Activated naive CD4-positive, alpha-beta T cell treated with anti-CD3 and anti-CD28 coated beads for 36 hours (primary cell): ENCODE results near the gene TRPV5. TPM values are rescaled to one million over a fixed set of nuclear protein-coding genes. Genes with fewer than 3 reads are reported as not detected.
"Not testable (repeated sequence)": the region's sequence is repeated elsewhere in the genome, so short reads cannot be mapped to it uniquely, and the experiment has no call there.

Source experiments
- CTCF ChIA-PET: fragments of 350-600 bp; sonication (Branson Sonifier 250); formaldehyde crosslinking; loops from one replicate; lab custom pipeline; 2021; ENCODE audit warnings: antibody characterized with exemption; lab: Charles Lee
- DNase-seq: peaks from one replicate; pipeline ENCODE4 v3.0.0-alpha.2; 2020
- H3K27ac Mint-ChIP-seq: one replicate; pipeline ENCODE4 v1.8.0; 2021; ENCODE audit warnings: mild to moderate bottlenecking, mixed read lengths
- H3K27me3 Mint-ChIP-seq: one replicate; pipeline ENCODE4 v1.8.0; 2021; ENCODE audit warnings: low read depth, mixed read lengths
- H3K36me3 Mint-ChIP-seq: one replicate; pipeline ENCODE4 v1.8.0; 2021; ENCODE audit warnings: low read depth, mixed read lengths
- H3K4me1 Mint-ChIP-seq: one replicate; pipeline ENCODE4 v1.8.0; 2021; ENCODE audit warnings: low read depth, mixed read lengths
- H3K4me3 Mint-ChIP-seq: one replicate; pipeline ENCODE4 v1.8.0; 2021; ENCODE audit warnings: mild to moderate bottlenecking, moderate library complexity, mixed read lengths
- H3K9me3 Mint-ChIP-seq: one replicate; pipeline ENCODE4 v1.8.0; 2021; ENCODE audit warnings: mixed read lengths
- intact Hi-C: fragments of 100-400 bp; cut with micrococcal nuclease; formaldehyde crosslinking; loops from one replicate; pipeline ENCODE4 v1.15.1; 2023
- total RNA-seq, 2 experiments: library from RNA; stranded (reverse); gene quantifications; one replicate each; pipeline ENCODE4 v1.2.3, GENCODE V29; 2021

Gene TRPV5
- total RNA-seq: not detected

- no peaks in the 10 kb centered on the region for H3K4me1 Mint-ChIP-seq
- H3K4me3 Mint-ChIP-seq: no peak within 1 kb of the TSS
- H3K36me3 Mint-ChIP-seq: no peaks in the 10 kb centered on the region
- no peak within 1 kb of the TSS for H3K27ac Mint-ChIP-seq
- no peaks in the 10 kb centered on the region for H3K27me3 Mint-ChIP-seq
- CTCF ChIA-PET: interaction anchor here (1.2 kb wide), 1 partner anchor 69 kb away, joined by 3 read pairs; no protein-coding TSS in a partner anchor
- no peak for DNase-seq
- intact Hi-C loops: no loop called here
- H3K9me3 Mint-ChIP-seq: no peaks in the 10 kb centered on the region
Observed at GRCh38 chr7:142933624-142934023, at the start of gene TRPV5. TSS of gene TRPV5 (minus strand) at chr7:142933746. CDS start at chr7:142933459, 287 bp downstream.

- intact Hi-C loops: not testable (repeated sequence)
Observed at GRCh38 chr7:142978402-142978801, 44.9 kb upstream of the TRPV5 start.

GRCh38 chr7:142974626-142975025 is 41.1 kb upstream of the TRPV5 start:
- Mint-ChIP-seq H3K9me3 (peaks cover 5% of the 10 kb centered on the region), H3K4me3 (no peak overlapping the region), H3K36me3 (no peaks in the 10 kb centered on the region), H3K27ac (no peak overlapping the region), H3K27me3 (peaks cover 11% of the 10 kb centered on the region), H3K4me1 (peaks cover 3% of the 10 kb centered on the region)
- intact Hi-C loops: no loop called here
- CTCF ChIA-PET: interaction anchor here (1.1 kb wide), 1 partner anchor 18 kb away, joined by 3 read pairs; no protein-coding TSS in a partner anchor
- no peak for DNase-seq

More at GRCh38 chr7:142978402-142978801, 44.9 kb upstream of the TRPV5 start:
- H3K36me3 Mint-ChIP-seq, CTCF ChIA-PET, H3K27ac Mint-ChIP-seq, H3K4me1 Mint-ChIP-seq, H3K27me3 Mint-ChIP-seq, H3K4me3 Mint-ChIP-seq, H3K9me3 Mint-ChIP-seq, DNase-seq: not testable (repeated sequence)

- intact Hi-C loops: no loop called here
- DNase-seq: no peak
- H3K4me3 Mint-ChIP-seq: no peak overlapping the region
- no peaks in the 10 kb centered on the region for H3K9me3 Mint-ChIP-seq
- CTCF ChIA-PET: no interaction called here
- H3K4me1 Mint-ChIP-seq: peaks cover 2% of the 10 kb centered on the region
- H3K27ac Mint-ChIP-seq: no peak overlapping the region
- no peaks in the 10 kb centered on the region for H3K36me3 Mint-ChIP-seq
- peaks cover 20% of the 10 kb centered on the region for H3K27me3 Mint-ChIP-seq
Observed at GRCh38 chr7:142969183-142969582, 35.6 kb upstream of the TRPV5 start.

- no peak overlapping the region for H3K27ac Mint-ChIP-seq
Observed at GRCh38 chr7:142968229-142968628, 34.7 kb upstream of the TRPV5 start.

GRCh38 chr7:142964502-142965246 is 31.1 kb upstream of the TRPV5 start:
- intact Hi-C loops: no loop called here
- Mint-ChIP-seq H3K36me3 (no peaks in the 10 kb centered on the region), H3K9me3 (no peaks in the 10 kb centered on the region), H3K4me1 (no peaks in the 10 kb centered on the region), H3K4me3 (no peak overlapping the region), H3K27ac (no peak overlapping the region), H3K27me3 (peaks cover 15% of the 10 kb centered on the region)
- CTCF ChIA-PET: no interaction called here
- DNase-seq: no peak

More at GRCh38 chr7:142968229-142968628, 34.7 kb upstream of the TRPV5 start:
- Mint-ChIP-seq H3K36me3 (no peaks in the 10 kb centered on the region), H3K4me3 (no peak overlapping the region), H3K9me3 (no peaks in the 10 kb centered on the region), H3K4me1 (no peaks in the 10 kb centered on the region), H3K27me3 (peaks cover 24% of the 10 kb centered on the region)
- CTCF ChIA-PET: no interaction called here
- no peak for DNase-seq
- intact Hi-C loops: no loop called here

GRCh38 chr7:142963993-142964392 is 30.4 kb upstream of the TRPV5 start:
- Mint-ChIP-seq H3K27me3 (peaks cover 13% of the 10 kb centered on the region), H3K4me1 (no peaks in the 10 kb centered on the region), H3K9me3 (no peaks in the 10 kb centered on the region), H3K4me3 (no peak overlapping the region), H3K27ac (no peak overlapping the region), H3K36me3 (no peaks in the 10 kb centered on the region)
- CTCF ChIA-PET: no interaction called here
- intact Hi-C loops: no loop called here
- DNase-seq: no peak

GRCh38 chr7:142962991-142963390 is 29.4 kb upstream of the TRPV5 start:
- no peaks in the 10 kb centered on the region for H3K36me3 Mint-ChIP-seq
- no peaks in the 10 kb centered on the region for H3K9me3 Mint-ChIP-seq
- H3K4me3 Mint-ChIP-seq: no peak overlapping the region
- H3K27ac Mint-ChIP-seq: no peak overlapping the region
- DNase-seq: no peak
- H3K4me1 Mint-ChIP-seq: no peaks in the 10 kb centered on the region
- H3K27me3 Mint-ChIP-seq: peaks cover 8% of the 10 kb centered on the region
- intact Hi-C loops: no loop called here
- CTCF ChIA-PET: no interaction called here

GRCh38 chr7:142961973-142962926 is 28.7 kb upstream of the TRPV5 start, which contains the start of gene KEL:
TSS of gene KEL (minus strand) at chr7:142962363. CDS start at chr7:142962206, 157 bp downstream.
- Mint-ChIP-seq H3K36me3 (no peaks in the 10 kb centered on the region), H3K27me3 (peaks cover 7% of the 10 kb centered on the region), H3K9me3 (no peaks in the 10 kb centered on the region), H3K4me1 (no peaks in the 10 kb centered on the region), H3K27ac (no peak within 1 kb of the TSS), H3K4me3 (no peak within 1 kb of the TSS)
- CTCF ChIA-PET: no interaction called here
- intact Hi-C loops: no loop called here
- no peak for DNase-seq

- H3K4me3 Mint-ChIP-seq: no peak overlapping the region
- peaks cover 4% of the 10 kb centered on the region for H3K27me3 Mint-ChIP-seq
- no peaks in the 10 kb centered on the region for H3K36me3 Mint-ChIP-seq
- H3K9me3 Mint-ChIP-seq: peaks cover under 1% of the 10 kb centered on the region
- DNase-seq: no peak
- H3K27ac Mint-ChIP-seq: no peak overlapping the region
- no peaks in the 10 kb centered on the region for H3K4me1 Mint-ChIP-seq
- CTCF ChIA-PET: interaction anchor here (0.6 to 1.4 kb wide), 6 partner anchors 18 to 662 kb away, joined by 3 to 5 read pairs (median 4); no protein-coding TSS in a partner anchor
- intact Hi-C loops: no loop called here
Observed at GRCh38 chr7:142961595-142961972, 28.0 kb upstream of the TRPV5 start.

GRCh38 chr7:142960955-142961512 is 27.5 kb upstream of the TRPV5 start:
- CTCF ChIA-PET: interaction anchor here (0.6 to 1.4 kb wide), 6 partner anchors 17 to 661 kb away, joined by 3 to 5 read pairs (median 4); no protein-coding TSS in a partner anchor
- no peaks in the 10 kb centered on the region for H3K36me3 Mint-ChIP-seq
- intact Hi-C loops: no loop called here
- H3K27ac Mint-ChIP-seq: no peak overlapping the region
- peaks cover 5% of the 10 kb centered on the region for H3K9me3 Mint-ChIP-seq
- peaks cover 4% of the 10 kb centered on the region for H3K27me3 Mint-ChIP-seq
- H3K4me1 Mint-ChIP-seq: no peaks in the 10 kb centered on the region
- no peak overlapping the region for H3K4me3 Mint-ChIP-seq
- no peak for DNase-seq

GRCh38 chr7:142959202-142959601 is 25.7 kb upstream of the TRPV5 start:
- Mint-ChIP-seq H3K9me3 (peaks cover 16% of the 10 kb centered on the region), H3K27ac (no peak overlapping the region), H3K27me3 (peaks cover 4% of the 10 kb centered on the region), H3K4me1 (no peaks in the 10 kb centered on the region), H3K36me3 (no peaks in the 10 kb centered on the region), H3K4me3 (no peak overlapping the region)
- intact Hi-C loops: no loop called here
- CTCF ChIA-PET: interaction anchor here (1.4 kb wide), 1 partner anchor 34 kb away, joined by 4 read pairs; no protein-coding TSS in a partner anchor
- no peak for DNase-seq
